Measurements from ENCODE around the gene C20orf173. TPM values are rescaled to one million over a fixed set of nuclear protein-coding genes. Genes with fewer than 3 reads are reported as not detected.
"Not testable (repeated sequence)": the region's sequence is repeated elsewhere in the genome, so short reads cannot be mapped to it uniquely, and the experiment has no call there.

C20orf173 gene
- total RNA-seq: not detected in 2 replicates

- intact Hi-C loops (cut with micrococcal nuclease): no loop called here
Observed at GRCh38 chr20:35529552-35529951, at the start of gene C20orf173. Gene C20orf173, minus strand, starts transcription at chr20:35529652. Its CDS starts 279 bp downstream, at chr20:35529373.

- intact Hi-C loops (cut with micrococcal nuclease): no loop called here
Observed at GRCh38 chr20:35579196-35579595, 49.7 kb upstream of the C20orf173 start.

GRCh38 chr20:35578469-35578868 lies 49.0 kb upstream of the C20orf173 start:
- intact Hi-C loops (cut with micrococcal nuclease): no loop called here

- intact Hi-C loops (cut with micrococcal nuclease): no loop called here
Observed at GRCh38 chr20:35576816-35577215, 47.4 kb upstream of the C20orf173 start.

- intact Hi-C loops (cut with micrococcal nuclease): no loop called here
Observed at GRCh38 chr20:35575958-35576357, 46.5 kb upstream of the C20orf173 start.

- intact Hi-C loops (cut with micrococcal nuclease): no loop called here
Observed at GRCh38 chr20:35572838-35573237, 43.4 kb upstream of the C20orf173 start.

GRCh38 chr20:35571555-35571954 lies 42.1 kb upstream of the C20orf173 start:
- intact Hi-C loops (cut with micrococcal nuclease): no loop called here

GRCh38 chr20:35568645-35569044 lies 39.2 kb upstream of the C20orf173 start:
- intact Hi-C loops (cut with micrococcal nuclease): no loop called here

- intact Hi-C loops (cut with micrococcal nuclease): no loop called here
Observed at GRCh38 chr20:35564905-35565304, 35.5 kb upstream of the C20orf173 start.

- intact Hi-C loops (cut with micrococcal nuclease): no loop called here
Observed at GRCh38 chr20:35563834-35564233, 34.4 kb upstream of the C20orf173 start.

GRCh38 chr20:35562541-35563110 lies 33.2 kb upstream of the C20orf173 start:
- intact Hi-C loops (cut with micrococcal nuclease): no loop called here

- intact Hi-C loops (cut with micrococcal nuclease): no loop called here
Observed at GRCh38 chr20:35561671-35562070, 32.2 kb upstream of the C20orf173 start.

GRCh38 chr20:35561268-35561667 lies 31.8 kb upstream of the C20orf173 start:
- intact Hi-C loops (cut with micrococcal nuclease): no loop called here

- intact Hi-C loops (cut with micrococcal nuclease): no loop called here
Observed at GRCh38 chr20:35560541-35560940, 31.1 kb upstream of the C20orf173 start.

GRCh38 chr20:35560105-35560511 lies 30.7 kb upstream of the C20orf173 start:
- intact Hi-C loops (cut with micrococcal nuclease): no loop called here

- intact Hi-C loops (cut with micrococcal nuclease): no loop called here
Observed at GRCh38 chr20:35559042-35559693, 29.7 kb upstream of the C20orf173 start.

GRCh38 chr20:35558451-35558850 lies 29.0 kb upstream of the C20orf173 start:
- intact Hi-C loops (cut with micrococcal nuclease): no loop called here

GRCh38 chr20:35556871-35557270 lies 27.4 kb upstream of the C20orf173 start:
- intact Hi-C loops (cut with micrococcal nuclease): no loop called here

- intact Hi-C loops (cut with micrococcal nuclease): no loop called here
Observed at GRCh38 chr20:35555951-35556645, 26.6 kb upstream of the C20orf173 start.

- intact Hi-C loops (cut with micrococcal nuclease): not testable (repeated sequence)
Observed at GRCh38 chr20:35555461-35555860, 26.0 kb upstream of the C20orf173 start.

GRCh38 chr20:35552914-35553313 lies 23.5 kb upstream of the C20orf173 start:
- intact Hi-C loops (cut with micrococcal nuclease): no loop called here

- intact Hi-C loops (cut with micrococcal nuclease): no loop called here
Observed at GRCh38 chr20:35551503-35551902, 22.1 kb upstream of the C20orf173 start.

- intact Hi-C loops (cut with micrococcal nuclease): no loop called here
Observed at GRCh38 chr20:35547329-35547728, 17.9 kb upstream of the C20orf173 start.
